ENCODE measurements around the gene IVD. TPM values are rescaled to one million over a fixed set of nuclear protein-coding genes. Genes with fewer than 3 reads are reported as not detected.

The IVD gene
- polyA plus RNA-seq = 10 to 100 TPM; 13.4 to 14.9 TPM

DNA sequence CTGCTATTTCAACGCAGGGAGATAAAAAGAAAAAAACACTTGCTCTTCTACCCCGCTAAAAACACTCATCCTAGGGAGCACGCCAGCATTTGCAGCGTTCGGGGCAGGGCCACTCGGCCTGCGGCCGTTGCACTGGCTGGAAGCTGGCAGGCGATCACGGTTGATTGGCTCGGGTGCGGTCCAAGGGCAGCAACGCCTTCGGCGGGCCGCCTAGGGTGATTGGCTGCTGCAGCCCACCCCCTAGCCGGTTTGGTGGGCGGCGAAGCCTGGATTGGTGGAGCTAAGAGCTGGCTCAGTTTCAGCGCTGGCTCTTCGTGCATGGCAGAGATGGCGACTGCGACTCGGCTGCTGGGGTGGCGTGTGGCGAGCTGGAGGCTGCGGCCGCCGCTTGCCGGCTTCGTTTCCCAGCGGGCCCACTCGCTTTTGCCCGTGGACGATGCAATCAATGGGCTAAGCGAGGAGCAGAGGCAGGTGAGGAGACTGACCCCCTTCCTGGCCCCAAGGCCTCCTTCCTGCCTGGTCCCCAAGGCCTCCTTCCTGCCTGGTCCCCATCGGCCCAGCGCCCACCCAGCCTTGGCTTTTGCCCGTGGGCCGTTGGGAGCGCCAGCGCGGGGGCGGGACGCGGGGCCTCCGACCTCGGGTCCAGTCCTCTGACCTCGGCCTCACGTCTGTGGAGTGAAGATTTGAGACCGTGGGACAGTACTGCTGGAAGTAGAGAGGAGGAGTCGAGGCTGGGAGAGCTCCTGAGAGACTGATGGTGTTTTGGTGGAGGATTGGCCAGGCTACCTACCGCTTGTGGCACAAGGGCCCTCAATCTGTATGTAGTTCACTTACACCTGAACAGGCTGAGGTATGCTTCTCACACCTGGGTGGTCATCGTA lies at the start of gene IVD:
TSS of gene IVD (plus strand) at position 295 of the 881 bp plus-strand sequence. CDS start at position 328, 33 bp downstream.
- WGBS, 2 donors = 1 to 3% methylated on average over 53 to 54 of the region's 54 CpGs
- H3K9me3 ChIP-seq (ENCODE audit: control insufficient read depth in 2 of 2, insufficient read depth in 1 of 2, low read depth in 1 of 2, low read length in 1 of 2) = no peaks in the 10 kb centered on the region
- no peaks in the 10 kb centered on the region for H3K27me3 ChIP-seq (ENCODE audit: control insufficient read depth in 1 of 2, insufficient read depth in 2 of 2, low read length in 2 of 2)
- H3K27ac ChIP-seq (ENCODE audit: low read depth in 2 of 2, low read length in 1 of 2) = peak within 1 kb of the TSS; percentile 26 to 50
- peaks cover 3 to 4% of the 10 kb centered on the region in 2 donors for H3K36me3 ChIP-seq (ENCODE audit: control insufficient read depth in 2 of 2, insufficient read depth in 2 of 2, low read length in 1 of 2)
- no peaks in the 10 kb centered on the region for H3K4me1 ChIP-seq (ENCODE audit: control insufficient read depth in 2 of 2, insufficient read depth in 2 of 2, low read length in 1 of 2)
- peak within 1 kb of the TSS; percentile 49 to 77 for H3K4me3 ChIP-seq (ENCODE audit: low read depth in 1 of 2, low read length in 2 of 2)

DNA sequence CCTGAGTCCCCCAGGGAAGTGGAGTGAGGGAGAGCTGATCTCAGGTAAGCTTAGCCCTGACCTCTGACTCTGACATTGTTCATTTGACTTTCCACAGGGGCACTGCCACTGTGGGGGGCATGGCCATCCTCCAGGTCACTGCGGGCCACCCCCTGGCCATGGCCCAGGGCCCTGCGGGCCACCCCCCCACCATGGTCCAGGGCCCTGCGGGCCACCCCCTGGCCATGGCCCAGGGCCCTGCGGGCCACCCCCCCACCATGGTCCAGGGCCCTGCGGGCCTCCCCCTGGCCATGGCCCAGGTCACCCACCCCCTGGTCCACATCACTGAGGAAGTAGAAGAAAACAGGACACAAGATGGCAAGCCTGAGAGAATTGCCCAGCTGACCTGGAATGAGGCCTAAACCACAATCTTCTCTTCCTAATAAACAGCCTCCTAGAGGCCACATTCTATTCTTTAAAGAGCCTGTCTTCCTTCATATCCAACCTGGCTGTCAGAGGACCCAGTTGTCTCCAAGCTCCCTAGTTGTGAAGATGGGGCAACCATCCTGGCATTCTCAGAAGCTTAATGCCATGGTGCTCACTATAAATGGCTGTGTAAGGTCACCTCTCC lies 49.5 kb upstream of the IVD start:
- Histone ChIP-seq H3K27me3 (ENCODE audit: control insufficient read depth in 1 of 2, insufficient read depth in 2 of 2, low read length in 2 of 2) (no peaks in the 10 kb centered on the region), H3K4me3 (ENCODE audit: low read depth in 1 of 2, low read length in 2 of 2) (no peak overlapping the region), H3K9me3 (ENCODE audit: control insufficient read depth in 2 of 2, insufficient read depth in 1 of 2, low read depth in 1 of 2, low read length in 1 of 2) (no peaks in the 10 kb centered on the region), H3K27ac (ENCODE audit: low read depth in 2 of 2, low read length in 1 of 2) (no peak overlapping the region), H3K4me1 (ENCODE audit: control insufficient read depth in 2 of 2, insufficient read depth in 2 of 2, low read length in 1 of 2) (peaks cover 6 to 10% of the 10 kb centered on the region in 2 donors), H3K36me3 (ENCODE audit: control insufficient read depth in 2 of 2, insufficient read depth in 2 of 2, low read length in 1 of 2) (no peaks in the 10 kb centered on the region)
- WGBS, 2 donors = 80 to 86% methylated on average over 5 of the region's 5 CpGs

DNA sequence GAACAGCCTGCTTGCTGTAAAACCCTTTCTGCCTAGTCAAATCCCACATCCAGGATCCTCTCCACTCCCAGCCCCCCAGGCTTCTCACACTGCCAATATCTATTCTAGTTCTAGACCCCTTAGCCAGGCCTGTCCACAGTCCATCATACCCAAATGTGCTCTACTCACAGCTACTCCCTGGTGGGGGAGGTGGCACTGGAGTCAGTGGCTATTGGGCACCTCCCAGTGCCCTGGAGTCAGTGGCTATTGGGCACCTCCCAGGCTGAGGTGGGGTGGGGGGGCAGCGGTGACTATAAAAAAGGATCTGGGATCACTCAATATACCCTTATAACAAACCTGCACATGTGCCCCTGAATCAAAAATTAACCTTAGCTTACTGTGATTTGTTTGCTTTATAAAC lies 48.3 kb upstream of the IVD start:
- Histone ChIP-seq H3K27ac (ENCODE audit: low read depth in 2 of 2, low read length in 1 of 2) (no peak overlapping the region), H3K27me3 (ENCODE audit: control insufficient read depth in 1 of 2, insufficient read depth in 2 of 2, low read length in 2 of 2) (no peaks in the 10 kb centered on the region), H3K4me3 (ENCODE audit: low read depth in 1 of 2, low read length in 2 of 2) (no peak overlapping the region), H3K4me1 (ENCODE audit: control insufficient read depth in 2 of 2, insufficient read depth in 2 of 2, low read length in 1 of 2) (peaks cover 6 to 10% of the 10 kb centered on the region in 2 donors), H3K36me3 (ENCODE audit: control insufficient read depth in 2 of 2, insufficient read depth in 2 of 2, low read length in 1 of 2) (no peaks in the 10 kb centered on the region), H3K9me3 (ENCODE audit: control insufficient read depth in 2 of 2, insufficient read depth in 1 of 2, low read depth in 1 of 2, low read length in 1 of 2) (no peaks in the 10 kb centered on the region)
- WGBS, 2 donors = 59 to 69% methylated on average over 1 of the region's 1 CpG

DNA sequence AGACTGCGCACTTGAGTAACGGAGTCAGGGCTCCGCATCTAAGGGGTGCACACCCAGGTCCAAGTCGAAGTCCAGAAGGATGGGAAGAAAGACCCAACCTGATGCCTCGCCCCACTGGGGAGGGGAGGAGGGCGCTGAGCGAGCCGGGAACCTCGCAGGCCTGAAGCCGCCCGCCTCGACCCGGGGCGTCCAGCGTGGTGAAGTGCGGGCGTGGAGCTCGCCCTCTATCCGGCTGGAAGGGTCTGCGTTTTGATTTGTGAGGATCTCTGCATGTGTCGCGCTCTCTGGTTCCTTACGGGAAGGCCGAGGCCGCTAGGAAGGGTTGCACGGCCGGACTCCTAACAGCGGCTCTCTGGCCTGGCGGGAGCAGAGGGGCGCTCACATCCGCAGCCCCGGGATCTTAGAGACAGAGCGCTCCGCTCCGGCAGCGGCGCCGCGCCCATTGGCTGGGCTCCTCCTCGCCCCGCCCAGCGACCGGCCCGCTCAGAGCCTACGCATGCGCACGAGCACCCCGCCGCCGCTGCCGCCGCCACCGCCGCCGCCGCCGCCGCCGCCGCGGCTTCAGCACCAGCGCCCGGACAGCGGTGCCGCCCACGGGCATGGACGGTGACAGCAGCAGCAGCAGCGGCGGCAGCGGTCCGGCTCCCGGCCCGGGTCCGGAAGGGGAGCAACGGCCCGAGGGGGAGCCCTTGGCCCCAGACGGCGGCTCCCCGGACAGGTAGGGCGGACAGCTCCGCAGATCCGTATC lies 47.7 kb upstream of the IVD start, which contains the start of gene DISP2:
TSS of gene DISP2 (plus strand) at position 497 of the 748 bp plus-strand sequence. CDS start at position 600, 103 bp downstream.
- WGBS, 2 donors = 4% methylated on average over 57 to 82 of the region's 82 CpGs
- peaks cover 6 to 10% of the 10 kb centered on the region in 2 donors for H3K4me1 ChIP-seq (ENCODE audit: control insufficient read depth in 2 of 2, insufficient read depth in 2 of 2, low read length in 1 of 2)
- no peaks in the 10 kb centered on the region for H3K27me3 ChIP-seq (ENCODE audit: control insufficient read depth in 1 of 2, insufficient read depth in 2 of 2, low read length in 2 of 2)
- H3K9me3 ChIP-seq (ENCODE audit: control insufficient read depth in 2 of 2, insufficient read depth in 1 of 2, low read depth in 1 of 2, low read length in 1 of 2) = no peaks in the 10 kb centered on the region
- peak within 1 kb of the TSS in 1 of 2 donors; percentile 14 for H3K27ac ChIP-seq (ENCODE audit: low read depth in 2 of 2, low read length in 1 of 2)
- peak within 1 kb of the TSS; percentile 43 to 48 for H3K4me3 ChIP-seq (ENCODE audit: low read depth in 1 of 2, low read length in 2 of 2)
- no peaks in the 10 kb centered on the region for H3K36me3 ChIP-seq (ENCODE audit: control insufficient read depth in 2 of 2, insufficient read depth in 2 of 2, low read length in 1 of 2)

DNA sequence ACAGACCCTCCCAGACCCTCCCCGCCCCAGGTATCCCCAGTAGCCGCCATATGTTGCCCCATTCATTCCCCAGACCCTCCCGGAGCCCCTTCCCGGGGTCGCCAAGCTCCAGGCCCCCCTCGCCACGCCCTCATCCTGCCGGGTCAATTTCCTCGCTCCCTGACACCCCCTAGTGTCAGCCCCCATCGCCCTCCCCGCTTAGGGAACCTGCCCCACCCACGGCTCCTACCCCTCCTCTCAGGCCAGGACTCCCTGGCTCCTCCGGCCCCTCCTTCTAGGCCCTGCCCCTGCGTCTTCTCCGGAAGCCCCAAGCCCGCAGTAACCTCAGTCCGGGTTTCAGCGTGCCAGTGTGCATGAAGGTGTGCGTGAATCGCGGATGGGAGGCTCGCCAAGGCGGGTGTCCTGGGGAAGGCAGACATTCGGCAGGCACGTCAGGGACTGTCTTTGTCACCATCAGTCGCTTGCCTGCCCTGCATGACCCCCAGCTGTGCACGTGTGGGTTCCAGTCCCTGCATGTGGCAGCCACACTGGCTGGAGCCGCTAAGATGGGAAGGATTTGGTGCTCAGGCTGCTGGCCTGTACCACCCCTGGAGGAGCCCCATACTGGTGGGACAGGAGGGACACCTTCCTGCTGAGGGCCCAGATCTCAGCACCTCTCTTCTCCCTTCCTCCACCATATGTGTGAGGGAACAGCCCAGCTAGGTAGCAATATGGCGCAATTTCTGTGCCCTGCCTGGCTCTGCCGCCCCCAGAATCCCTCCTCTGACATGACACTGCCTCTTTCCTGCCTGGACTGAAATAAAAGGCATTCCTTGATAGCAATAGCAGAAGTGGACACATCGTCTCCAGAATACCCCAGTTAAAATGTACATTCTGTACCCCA lies 46.9 kb upstream of the IVD start:
- 11% methylated on average over 31 of the region's 31 CpGs for WGBS, 2 donors
- no peaks in the 10 kb centered on the region for H3K36me3 ChIP-seq (ENCODE audit: control insufficient read depth in 2 of 2, insufficient read depth in 2 of 2, low read length in 1 of 2)
- H3K27me3 ChIP-seq (ENCODE audit: control insufficient read depth in 1 of 2, insufficient read depth in 2 of 2, low read length in 2 of 2) = no peaks in the 10 kb centered on the region
- peaks cover 4 to 10% of the 10 kb centered on the region in 2 donors for H3K4me1 ChIP-seq (ENCODE audit: control insufficient read depth in 2 of 2, insufficient read depth in 2 of 2, low read length in 1 of 2)
- peak overlapping the region; percentile 36 to 48 for H3K4me3 ChIP-seq (ENCODE audit: low read depth in 1 of 2, low read length in 2 of 2)
- no peak overlapping the region for H3K27ac ChIP-seq (ENCODE audit: low read depth in 2 of 2, low read length in 1 of 2)
- no peaks in the 10 kb centered on the region for H3K9me3 ChIP-seq (ENCODE audit: control insufficient read depth in 2 of 2, insufficient read depth in 1 of 2, low read depth in 1 of 2, low read length in 1 of 2)

DNA sequence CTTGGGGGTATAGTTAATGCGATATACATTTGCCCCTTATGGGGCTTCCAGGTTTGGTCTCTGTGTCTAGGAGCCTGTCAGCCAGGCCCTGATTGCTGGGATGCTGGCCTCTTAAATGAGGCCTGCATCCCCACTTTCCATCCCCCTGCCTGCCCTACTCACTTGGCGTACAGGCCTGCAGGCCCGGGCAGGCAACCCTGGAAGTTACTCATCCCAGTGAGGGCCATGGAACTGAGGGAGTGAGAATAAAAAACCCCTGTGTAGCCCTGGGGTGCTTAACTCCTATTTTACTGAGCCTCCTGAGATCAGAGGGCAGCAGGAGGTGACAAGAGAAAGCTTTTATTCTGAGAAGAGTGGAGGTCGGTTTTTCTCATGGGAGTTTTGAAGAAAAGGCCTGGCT lies 45.6 kb upstream of the IVD start:
- 82 to 88% methylated on average over 4 of the region's 4 CpGs for WGBS, 2 donors
- Histone ChIP-seq H3K27me3 (ENCODE audit: control insufficient read depth in 1 of 2, insufficient read depth in 2 of 2, low read length in 2 of 2) (no peaks in the 10 kb centered on the region), H3K4me1 (ENCODE audit: control insufficient read depth in 2 of 2, insufficient read depth in 2 of 2, low read length in 1 of 2) (peaks cover 4 to 10% of the 10 kb centered on the region in 2 donors), H3K4me3 (ENCODE audit: low read depth in 1 of 2, low read length in 2 of 2) (no peak overlapping the region), H3K9me3 (ENCODE audit: control insufficient read depth in 2 of 2, insufficient read depth in 1 of 2, low read depth in 1 of 2, low read length in 1 of 2) (no peaks in the 10 kb centered on the region), H3K27ac (ENCODE audit: low read depth in 2 of 2, low read length in 1 of 2) (no peak overlapping the region), H3K36me3 (ENCODE audit: control insufficient read depth in 2 of 2, insufficient read depth in 2 of 2, low read length in 1 of 2) (no peaks in the 10 kb centered on the region)

DNA sequence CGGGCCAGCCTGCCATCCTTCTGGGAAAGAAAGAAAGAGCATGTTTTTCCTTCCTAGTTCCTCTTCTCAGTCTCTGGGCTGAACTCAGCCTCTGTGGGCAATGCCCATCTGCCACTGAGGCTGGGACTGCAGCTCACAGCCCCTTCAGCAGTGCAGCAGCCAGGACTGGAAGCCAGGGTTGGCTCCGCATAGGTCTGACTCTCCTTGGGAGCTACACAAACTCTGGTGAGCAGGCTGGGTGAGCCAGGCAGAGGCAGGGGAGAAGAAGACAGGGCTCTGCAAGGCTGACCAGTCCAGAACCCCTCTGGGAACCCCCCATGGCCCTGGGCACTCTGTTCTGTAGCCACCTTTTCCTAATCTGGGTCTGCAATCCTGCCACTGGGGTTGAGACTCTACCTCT lies 44.0 kb upstream of the IVD start:
- no peaks in the 10 kb centered on the region for H3K27me3 ChIP-seq (ENCODE audit: control insufficient read depth in 1 of 2, insufficient read depth in 2 of 2, low read length in 2 of 2)
- H3K4me1 ChIP-seq (ENCODE audit: control insufficient read depth in 2 of 2, insufficient read depth in 2 of 2, low read length in 1 of 2) = peaks cover 4 to 10% of the 10 kb centered on the region in 2 donors
- 82 to 88% methylated on average over 2 of the region's 2 CpGs for WGBS, 2 donors
- H3K27ac ChIP-seq (ENCODE audit: low read depth in 2 of 2, low read length in 1 of 2) = no peak overlapping the region
- H3K4me3 ChIP-seq (ENCODE audit: low read depth in 1 of 2, low read length in 2 of 2) = no peak overlapping the region
- no peaks in the 10 kb centered on the region for H3K9me3 ChIP-seq (ENCODE audit: control insufficient read depth in 2 of 2, insufficient read depth in 1 of 2, low read depth in 1 of 2, low read length in 1 of 2)
- no peaks in the 10 kb centered on the region for H3K36me3 ChIP-seq (ENCODE audit: control insufficient read depth in 2 of 2, insufficient read depth in 2 of 2, low read length in 1 of 2)

DNA sequence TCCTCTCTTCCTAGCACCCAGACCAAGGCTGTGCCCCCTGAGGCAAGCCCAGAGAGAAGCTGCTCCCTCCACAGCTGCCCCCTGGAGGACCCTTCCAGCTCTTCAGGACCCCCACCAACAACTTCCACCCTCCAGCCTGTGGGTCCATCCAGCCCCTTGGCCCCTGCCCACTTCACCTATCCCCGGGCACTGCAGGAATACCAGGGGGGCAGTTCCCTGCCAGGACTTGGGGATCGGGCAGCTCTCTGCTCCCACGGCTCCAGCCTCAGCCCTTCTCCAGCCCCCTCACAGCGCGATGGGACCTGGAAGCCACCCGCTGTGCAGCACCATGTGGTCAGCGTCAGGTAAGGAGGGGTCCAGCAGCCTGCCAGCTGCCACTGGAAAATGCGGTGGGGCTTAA lies 42.0 kb upstream of the IVD start:
- no peak overlapping the region for H3K4me3 ChIP-seq (ENCODE audit: low read depth in 1 of 2, low read length in 2 of 2)
- H3K36me3 ChIP-seq (ENCODE audit: control insufficient read depth in 2 of 2, insufficient read depth in 2 of 2, low read length in 1 of 2) = no peaks in the 10 kb centered on the region
- H3K9me3 ChIP-seq (ENCODE audit: control insufficient read depth in 2 of 2, insufficient read depth in 1 of 2, low read depth in 1 of 2, low read length in 1 of 2) = no peaks in the 10 kb centered on the region
- H3K27ac ChIP-seq (ENCODE audit: low read depth in 2 of 2, low read length in 1 of 2) = no peak overlapping the region
- H3K4me1 ChIP-seq (ENCODE audit: control insufficient read depth in 2 of 2, insufficient read depth in 2 of 2, low read length in 1 of 2) = peaks cover 7 to 16% of the 10 kb centered on the region in 2 donors
- no peaks in the 10 kb centered on the region for H3K27me3 ChIP-seq (ENCODE audit: control insufficient read depth in 1 of 2, insufficient read depth in 2 of 2, low read length in 2 of 2)
- 85% methylated on average over 7 to 8 of the region's 8 CpGs for WGBS, 2 donors
